OCI-LY7 (cell line): ENCODE results near the gene MUL1.

Experiments
- CTCF ChIP-seq: fragments of 200-600 bp; sonication (generic); conservative IDR thresholded peaks from 2 replicates; pipeline ENCODE4 v1.5.1; 2014; ENCODE audit warnings: mild to moderate bottlenecking, antibody characterized with exemption, low read length, moderate library complexity, mixed read lengths
- EZH2phosphoT487 ChIP-seq: fragments of 200-600 bp; sonication (generic); IDR thresholded peaks from 2 replicates; pipeline ENCODE4 v1.6.1; 2018; ENCODE audit warnings: low read depth, borderline replicate concordance, mild to moderate bottlenecking, mixed run types, antibody characterized with exemption, low read length, moderate library complexity, mixed read lengths

- TF ChIP-seq CTCF (no peak), EZH2phosphoT487 (no peak)
These were observed 30.3 kb upstream of the MUL1 start for GRCh38 chr1:20538227-20538626.
